Liver (tissue), 3 donors: ENCODE data around the gene PEX5.

ENCODE experiments used
- CTCF ChIP-seq: fragments of 150-350 bp; IDR thresholded peaks from 2 replicates; pipeline ENCODE4 v1.5.1; 2017; ENCODE audit warnings: improper control_type of control experiment, low read depth, low read length; ENCODE audit not compliant: missing input control
- EGR1 ChIP-seq, 2 donors: IDR thresholded peaks; 2 replicates each; pipeline ENCODE4 v1.6.1; 2016 to 2018; ENCODE audit warnings: antibody characterized with exemption in 2 of 2, low read depth in 2 of 2
- GABPA ChIP-seq, 2 donors: IDR thresholded peaks in 1 of 2; conservative IDR thresholded peaks in 1 of 2; 2 replicates each; pipeline ENCODE4 v1.6.1; 2016; ENCODE audit warnings: antibody characterized with exemption in 2 of 2, mild to moderate bottlenecking in 1 of 2, moderate library complexity in 1 of 2
- HNF4G ChIP-seq: IDR thresholded peaks from 2 replicates; pipeline ENCODE4 v1.6.1; 2016; ENCODE audit warnings: antibody characterized with exemption
- JUND ChIP-seq, 2 donors: IDR thresholded peaks; 2 replicates each; pipeline ENCODE4 v1.6.1; 2016; ENCODE audit warnings: antibody characterized with exemption in 2 of 2
- MAX ChIP-seq: IDR thresholded peaks from 2 replicates; pipeline ENCODE4 v1.6.1; 2016; ENCODE audit warnings: antibody characterized with exemption
- RAD21 ChIP-seq, 2 donors: IDR thresholded peaks; 2 replicates each; pipeline ENCODE4 v1.6.1; 2016; ENCODE audit warnings: antibody characterized with exemption in 2 of 2, mild to moderate bottlenecking in 2 of 2
- REST ChIP-seq: IDR thresholded peaks from 2 replicates; pipeline ENCODE4 v1.6.1; 2016; ENCODE audit warnings: antibody characterized with exemption, mild to moderate bottlenecking
- SP1 ChIP-seq: IDR thresholded peaks from 2 replicates; pipeline ENCODE4 v1.6.1; 2018; ENCODE audit warnings: antibody characterized with exemption, mild to moderate bottlenecking
- TAF1 ChIP-seq: conservative IDR thresholded peaks from 2 replicates; pipeline ENCODE4 v1.6.1; 2016; ENCODE audit warnings: antibody characterized with exemption, mild to moderate bottlenecking
- YY1 ChIP-seq: IDR thresholded peaks from 2 replicates; pipeline ENCODE4 v1.6.1; 2016; ENCODE audit warnings: antibody characterized with exemption, mild to moderate bottlenecking
- donor health status: healthy.
- donor health status: healthy.

GRCh38 chr12:7259060-7259459 is 69.6 kb downstream of the PEX5 start:
- TF ChIP-seq SP1 (no peak), CTCF (no peak), HNF4G (no peak), MAX (no peak), TAF1 (no peak), YY1 (no peak), REST (no peak), JUND (IDR thresholded peaks at IDR 0.05) (no peak), EGR1 (IDR thresholded peaks at IDR 0.05; ENCODE audit: low read depth in 2 of 2) (no peak), GABPA (IDR thresholded peaks at IDR 0.05 in 1 of 2, conservative IDR thresholded peaks at IDR 0.05 in 1 of 2) (no peak), RAD21 (IDR thresholded peaks at IDR 0.05) (no peak)
